SU-DHL-6 (cell line): ENCODE measurements around the gene PARP12.

ENCODE experiments used
- CTCF ChIP-seq: fragments of 200-600 bp; sonication (generic); IDR thresholded peaks from one replicate; pipeline ENCODE4 v1.5.1; 2017; ENCODE audit warnings: antibody characterized with exemption, mild to moderate bottlenecking, low read length, moderate library complexity; ENCODE audit not compliant: insufficient read depth, poor library complexity, severe bottlenecking
- EZH2phosphoT487 ChIP-seq: fragments of 200-600 bp; sonication (generic), shearing (Covaris generic); conservative IDR thresholded peaks from 2 replicates; pipeline ENCODE4 v1.6.1; 2018; ENCODE audit warnings: mild to moderate bottlenecking, antibody characterized with exemption, low read length, moderate library complexity, mixed read lengths

GRCh38 chr7:140056431-140057142, 6.2 kb downstream of the PARP12 start:
- TF ChIP-seq CTCF (no peak), EZH2phosphoT487 (no peak)
